H1 (cell line): ENCODE measurements around the gene XPO5. TPM values are rescaled to one million over a fixed set of nuclear protein-coding genes. Genes with fewer than 3 reads are reported as not detected.

ENCODE experiments used
- CTCF ChIA-PET: fragments of 300-600 bp; sonication (Branson Sonifier 250); formaldehyde crosslinking; loops from one replicate; lab custom pipeline; 2021; ENCODE audit not compliant: partially characterized antibody; lab: Charles Lee
- POLR2A ChIA-PET: fragments of 300-600 bp; sonication (Branson Sonifier 250); formaldehyde crosslinking; loops from one replicate; lab custom pipeline; 2021; ENCODE audit warnings: inconsistent platforms; ENCODE audit not compliant: partially characterized antibody; lab: Charles Lee
- DNase-seq, 2 experiments: peaks; one replicate each; pipeline versions ENCODE4 v3.0.0 to v3.0.0-alpha.2; 2010 to 2022; ENCODE audit warnings: low spot score in 2 of 2, low read depth in 1 of 2, mixed read lengths in 1 of 2
- FAIRE-seq: peaks from 2 replicates; lab custom pipeline; 2011; peaks lifted over from hg19 to GRCh38; lab: Jason Lieb, UNC
- H2AFZ ChIP-seq: 2 replicates; pipeline ENCODE4 v1.8.1; 2012; ENCODE audit warnings: low read length, inconsistent platforms
- H2AK5ac ChIP-seq: 2 replicates; pipeline ENCODE4 v1.6.1; 2013; ENCODE audit warnings: low read depth, low read length
- H2BK120ac ChIP-seq: replicated peaks from 2 replicates; pipeline ENCODE3; 2013; ENCODE audit warnings: low read depth, low read length, inconsistent platforms
- H2BK12ac ChIP-seq: 2 replicates; pipeline ENCODE4 v1.6.1; 2013; ENCODE audit warnings: low read depth, low read length
- H2BK15ac ChIP-seq: 2 replicates; pipeline ENCODE4 v1.6.1; 2013; ENCODE audit warnings: low read length
- H2BK20ac ChIP-seq: 2 replicates; pipeline ENCODE4 v1.6.1; 2013; ENCODE audit warnings: low read length
- H2BK5ac ChIP-seq: 2 replicates; pipeline ENCODE4 v1.6.1; 2013; ENCODE audit warnings: low read depth, low read length
- H3K14ac ChIP-seq: 2 replicates; pipeline ENCODE4 v1.6.1; 2013; ENCODE audit warnings: inconsistent platforms; ENCODE audit not compliant: insufficient read length
- H3K18ac ChIP-seq: 2 replicates; pipeline ENCODE4 v1.6.1; 2013; ENCODE audit warnings: low read length; ENCODE audit errors: extremely low read depth
- H3K23ac ChIP-seq: 2 replicates; pipeline ENCODE4 v1.6.1; 2013; ENCODE audit warnings: inconsistent platforms; ENCODE audit not compliant: insufficient read length
- H3K23me2 ChIP-seq: 2 replicates; pipeline ENCODE4 v1.6.1; 2013; ENCODE audit warnings: low read depth, low read length
- H3K27ac ChIP-seq: 2 replicates; pipeline ENCODE4 v1.6.1; 2011; ENCODE audit warnings: low read depth, low read length, inconsistent platforms
- H3K27me3 ChIP-seq, 4 experiments: replicated peaks in 1 of 4; 1 replicate in 1 of 4; 2 replicates in 3 of 4; pipeline versions ENCODE4 v1.6.1 to v1.8.1; 2011 to 2013; ENCODE audit warnings: low read length in 3 of 4, mild to moderate bottlenecking in 3 of 4, inconsistent platforms in 2 of 4, mixed read lengths in 2 of 4, moderate library complexity in 1 of 4; ENCODE audit not compliant: control insufficient read depth in 3 of 4, insufficient read depth in 3 of 4; ENCODE audit errors: extremely low read depth in 1 of 4
- H3K36me3 ChIP-seq, 4 experiments: 2 replicates each; pipeline versions ENCODE4 v1.6.1 to v1.8.1; 2011 to 2013; ENCODE audit warnings: mild to moderate bottlenecking in 4 of 4, low read length in 3 of 4, moderate library complexity in 2 of 4, control low read depth in 1 of 4, inconsistent platforms in 1 of 4; ENCODE audit not compliant: insufficient read depth in 4 of 4, control insufficient read depth in 2 of 4
- H3K4ac ChIP-seq: replicated peaks from 2 replicates; pipeline ENCODE3; 2013; ENCODE audit warnings: low read length, low read depth, mixed read lengths, inconsistent platforms; ENCODE audit not compliant: insufficient read length
- H3K4me1 ChIP-seq, 4 experiments: replicated peaks in 1 of 4; 1 replicate in 1 of 4; 2 replicates in 3 of 4; pipeline versions ENCODE4 v1.6.1 to v1.8.1; 2011 to 2013; ENCODE audit warnings: low read length in 3 of 4, inconsistent platforms in 2 of 4, mixed read lengths in 1 of 4; ENCODE audit not compliant: insufficient read depth in 4 of 4, control insufficient read depth in 3 of 4
- H3K4me2 ChIP-seq, 2 experiments: 2 replicates each; pipeline versions ENCODE4 v1.6.1 to v1.8.1; 2011 to 2013; ENCODE audit warnings: low read depth in 2 of 2, low read length in 2 of 2, control low read depth in 1 of 2, inconsistent platforms in 1 of 2, mild to moderate bottlenecking in 1 of 2; ENCODE audit not compliant: insufficient read depth in 1 of 2
- H3K4me3 ChIP-seq, 4 experiments: fragments of 200-600, 300-600 bp in 1 of 4; sonication (generic), shearing (Covaris generic), sonication (Bioruptor Twin) in 1 of 4; 2 replicates each; pipeline versions ENCODE4 v1.5.1 to v1.8.1; 2011 to 2016; ENCODE audit warnings: low read length in 4 of 4, low read depth in 3 of 4, control low read depth in 2 of 4, inconsistent platforms in 2 of 4, mild to moderate bottlenecking in 2 of 4, mixed read lengths in 1 of 4, moderate library complexity in 1 of 4; ENCODE audit not compliant: insufficient read depth in 2 of 4; ENCODE audit errors: extremely low read depth in 1 of 4
- H3K56ac ChIP-seq: replicated peaks from 2 replicates; pipeline ENCODE3; 2013; ENCODE audit warnings: low read depth, mild to moderate bottlenecking, mixed read lengths, low read length, inconsistent platforms; ENCODE audit not compliant: insufficient read length
- H3K79me1 ChIP-seq: 2 replicates; pipeline ENCODE4 v1.6.1; 2013; ENCODE audit warnings: low read depth, low read length, control low read depth
- H3K79me2 ChIP-seq, 2 experiments: 2 replicates each; pipeline versions ENCODE4 v1.6.1 to v1.8.1; 2012 to 2013; ENCODE audit warnings: low read length in 2 of 2, mild to moderate bottlenecking in 2 of 2, inconsistent platforms in 1 of 2; ENCODE audit not compliant: insufficient read depth in 2 of 2, control insufficient read depth in 1 of 2
- H3K9ac ChIP-seq, 4 experiments: replicated peaks in 1 of 4; 1 replicate in 1 of 4; 2 replicates in 3 of 4; pipeline versions ENCODE4 v1.6.1 to v1.8.1; 2011 to 2013; ENCODE audit warnings: low read depth in 3 of 4, low read length in 3 of 4, control low read depth in 2 of 4, mild to moderate bottlenecking in 2 of 4, moderate library complexity in 2 of 4, inconsistent platforms in 1 of 4; ENCODE audit errors: extremely low read depth in 1 of 4
- H3K9me3 ChIP-seq, 2 experiments: 2 replicates each; pipeline versions ENCODE4 v1.6.1 to v1.8.1; 2012 to 2013; ENCODE audit warnings: mild to moderate bottlenecking in 2 of 2, moderate library complexity in 2 of 2, control low read depth in 1 of 2, inconsistent platforms in 1 of 2, low read depth in 1 of 2, low read length in 1 of 2, mixed read lengths in 1 of 2; ENCODE audit not compliant: insufficient read depth in 2 of 2
- H4K20me1 ChIP-seq, 2 experiments: replicated peaks in 1 of 2; 2 replicates each; pipeline versions ENCODE3 to v1.8.1; 2011 to 2013; ENCODE audit warnings: inconsistent platforms in 2 of 2, low read length in 2 of 2, mild to moderate bottlenecking in 1 of 2; ENCODE audit not compliant: insufficient read depth in 2 of 2, control insufficient read depth in 1 of 2
- H4K5ac ChIP-seq: 2 replicates; pipeline ENCODE4 v1.6.1; 2013; ENCODE audit warnings: low read length, low read depth, mixed read lengths, inconsistent platforms; ENCODE audit not compliant: insufficient read length
- H4K8ac ChIP-seq: 2 replicates; pipeline ENCODE4 v1.8.0; 2013; ENCODE audit warnings: mild to moderate bottlenecking, moderate library complexity, low read length, inconsistent platforms; ENCODE audit not compliant: insufficient read depth; ENCODE audit errors: extremely low read depth
- H4K91ac ChIP-seq: replicated peaks from 2 replicates; pipeline ENCODE3; 2013; ENCODE audit warnings: low read length, mixed read lengths, inconsistent platforms; ENCODE audit not compliant: insufficient read length
- EZH2 ChIP-seq: fragments of 200-600 bp; sonication (generic); IDR thresholded peaks from 2 replicates; pipeline ENCODE4 v1.7.1; 2012; ENCODE audit warnings: low read depth, mild to moderate bottlenecking, moderate library complexity, low read length, inconsistent platforms; ENCODE audit not compliant: severe bottlenecking
- HDAC6 ChIP-seq: IDR thresholded peaks from one replicate; pipeline ENCODE4 v1.7.1; 2012; ENCODE audit warnings: low read depth, mild to moderate bottlenecking, inconsistent platforms, low read length, moderate library complexity
- KDM5A ChIP-seq: fragments of 200-600 bp; IDR thresholded peaks from 2 replicates; pipeline ENCODE4 v1.7.1; 2012; ENCODE audit warnings: mild to moderate bottlenecking, low read length, inconsistent platforms, mixed read lengths
- SP2 ChIP-seq: IDR thresholded peaks from 2 replicates; pipeline ENCODE4 v1.6.1; 2012; ENCODE audit warnings: mild to moderate bottlenecking, low read length, inconsistent platforms
- SUZ12 ChIP-seq: fragments of 200-600 bp; sonication (generic); IDR thresholded peaks from 2 replicates; pipeline ENCODE4 v1.6.1; 2012; ENCODE audit warnings: mild to moderate bottlenecking, inconsistent platforms, low read length, moderate library complexity, mixed read lengths
- TAF7 ChIP-seq: optimal IDR thresholded peaks from 2 replicates; pipeline ENCODE3; 2011; ENCODE audit warnings: low read depth, mild to moderate bottlenecking, inconsistent platforms, low read length, moderate library complexity, borderline replicate concordance
- WGBS, 2 experiments: shearing (Covaris generic) in 1 of 2; methylation state at CpG; one replicate each; pipeline versions ENCODE4 v1.1.6 to v1.1.7; 2013 to 2015; ENCODE audit warnings: low lambda C conversion rate in 2 of 2, mixed read lengths in 2 of 2, inconsistent platforms in 1 of 2, low coverage in 1 of 2, missing lambda C conversion rate in 1 of 2; ENCODE audit not compliant: insufficient replicate concordance in 2 of 2, insufficient coverage in 1 of 2, insufficient read length in 1 of 2; ENCODE audit errors: extremely low coverage in 1 of 2, missing lambda C conversion rate in 1 of 2; 5-methylcytosine and 5-hydroxymethylcytosine counted together
- polyA plus RNA-seq, 7 experiments: library from polyadenylated mRNA; depleted of rRNA in 3 of 7; stranded (reverse) in 5 of 7; unstranded in 2 of 7; fragments of >200 nt in 5 of 7; fragments of 200-250 nt in 2 of 7; gene quantifications; 1 replicate in 5 of 7; 2 replicates in 1 of 7; 4 replicates in 1 of 7; pipeline versions ENCODE4 v1.2.1 to v1.2.3, GENCODE V29; 2011 to 2013; ENCODE audit warnings: missing spikeins in 2 of 7, mixed read lengths in 2 of 7
- total RNA-seq: library from RNA; stranded (reverse); fragmentation: NEBNext Ultra II Directional; extraction: Animal tissue kit (Norgen Biotek cat#: 25700); gene quantifications from 2 replicates; pipeline ENCODE4 v1.2.1, GENCODE V29; 2021
- TF ChIP-seq, protein P1 (sequence below): IDR thresholded peaks from 2 replicates; pipeline ENCODE4 v1.6.1; 2011; ENCODE audit warnings: low read depth, mild to moderate bottlenecking, low read length; ENCODE audit not compliant: insufficient read depth

The XPO5 gene
- total and polyA plus RNA-seq, 2 of the 8 experiments (the other 6 are each of a cell fraction or from before 2014, with no cell fraction given), result 80.6 to 95.7 TPM

DNA sequence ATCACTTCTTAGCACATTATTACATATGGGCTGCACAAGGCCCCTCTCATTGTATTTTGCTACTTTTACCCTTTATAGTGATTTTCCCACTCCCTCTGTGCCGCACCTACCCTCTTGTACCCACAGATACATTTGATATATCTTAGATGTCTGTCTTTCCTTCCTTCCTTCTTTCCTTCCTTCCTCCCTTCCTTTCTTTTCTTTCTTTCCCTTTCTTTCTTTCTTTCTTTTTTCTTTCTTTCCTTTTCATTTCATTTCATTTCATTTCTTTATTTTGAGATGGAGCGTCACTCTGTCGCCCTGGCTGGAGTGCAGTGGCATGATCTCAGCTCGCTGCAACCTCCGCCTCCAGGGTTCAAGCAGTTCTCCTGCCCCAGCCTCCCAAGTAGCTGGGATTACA, 12.4 kb upstream of the XPO5 start:
- CTCF ChIA-PET, result no interaction called here
- no peak for TF ChIP-seq EZH2
- TF ChIP-seq SUZ12, result no peak
- TF ChIP-seq, protein P1, sequence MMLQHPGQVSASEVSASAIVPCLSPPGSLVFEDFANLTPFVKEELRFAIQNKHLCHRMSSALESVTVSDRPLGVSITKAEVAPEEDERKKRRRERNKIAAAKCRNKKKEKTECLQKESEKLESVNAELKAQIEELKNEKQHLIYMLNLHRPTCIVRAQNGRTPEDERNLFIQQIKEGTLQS, result no peak
- no peak for TF ChIP-seq TAF7
- no peak for TF ChIP-seq HDAC6
- TF ChIP-seq KDM5A, result no peak
- TF ChIP-seq SP2, result no peak
- peaks cover 3 to 29% (median 16%) of the 10 kb centered on the region in 4 experiments; a peak in 7 of 8 replicates for H3K36me3 ChIP-seq

More for the DNA sequence above, 12.4 kb upstream of the XPO5 start:
- Histone ChIP-seq H2BK15ac (no peak overlapping the region), H3K27me3 (no peaks in the 10 kb centered on the region), H2AFZ (no peak overlapping the region), H3K4ac (no peak overlapping the region), H2AK5ac (no peak overlapping the region), H4K8ac (no peak overlapping the region), H4K20me1 (peaks cover 0 to 3% of the 10 kb centered on the region in 2 experiments), H3K79me1 (no peaks in the 10 kb centered on the region), H3K23ac (no peak overlapping the region), H3K4me2 (no peak overlapping the region), H4K5ac (no peak overlapping the region), H2BK120ac (no peak overlapping the region), H3K9me3 (no peaks in the 10 kb centered on the region), H3K27ac (no peak overlapping the region), H2BK20ac (no peak overlapping the region), H3K23me2 (no peaks in the 10 kb centered on the region), H3K4me3 (no peak overlapping the region), H3K14ac (no peak overlapping the region), H4K91ac (no peak overlapping the region), H3K9ac (no peak overlapping the region), H3K4me1 (no peaks in the 10 kb centered on the region), H3K18ac (no peak overlapping the region), H3K79me2 (no peaks in the 10 kb centered on the region), H3K56ac (no peak overlapping the region), H2BK12ac (no peak overlapping the region), H2BK5ac (no peak overlapping the region)
- POLR2A ChIA-PET, result interaction anchor here (1.2 kb wide), 1 partner anchor 13 kb away, joined by 3 read pairs; the partner anchor contains the start of genes POLH and XPO5
- WGBS, 2 experiments, result 100% methylated on average over 5 of the region's 5 CpGs; no CpG with 5 or more reads in 1 of the 2 experiments
- no peak for FAIRE-seq
- no peak for DNase-seq
